Hepatocyte (in vitro differentiated cells): ENCODE results near the gene TNK2.

ENCODE experiments used
- CTCF ChIP-seq: fragments of 200-600 bp; sonication (generic); IDR thresholded peaks from 2 replicates; pipeline ENCODE4 v1.5.1; 2016; ENCODE audit warnings: antibody characterized with exemption, mild to moderate bottlenecking; ENCODE audit not compliant: poor library complexity
- EZH2 ChIP-seq: fragments of 200-600 bp; sonication (generic); IDR thresholded peaks from 2 replicates; pipeline ENCODE4 v1.6.1; 2016; ENCODE audit warnings: antibody characterized with exemption, mild to moderate bottlenecking, borderline replicate concordance
- EZH2phosphoT487 ChIP-seq: fragments of 200-600 bp; sonication (generic); IDR thresholded peaks from one replicate; pipeline ENCODE4 v1.6.1; 2018; ENCODE audit warnings: antibody characterized with exemption, mild to moderate bottlenecking, low read depth, moderate library complexity; ENCODE audit not compliant: unreplicated experiment, severe bottlenecking

- TF ChIP-seq EZH2phosphoT487 = no peak
- no peak for TF ChIP-seq EZH2
- TF ChIP-seq CTCF = no peak
Observed at GRCh38 chr3:195867631-195868335, 40.6 kb downstream of the TNK2 start.
